IPS-11a (cell line): ENCODE results near the gene TLCD3A.
A peak's percentile ranks its signal among the peaks of the same experiment; 100 is the strongest.
"Not testable (repeated sequence)": the region's sequence is repeated elsewhere in the genome, so short reads cannot be mapped to it uniquely, and the experiment has no call there.

Source experiments
- H3K4me3 ChIP-seq: one replicate; pipeline ENCODE4 v1.5.1; 2013; ENCODE audit warnings: low read depth, low read length, control low read depth

TLCD3A gene

GRCh38 chr17:746783-747629 lies 14.6 kb downstream of the TLCD3A start:
- H3K4me3 ChIP-seq, result no peak overlapping the region

DNA sequence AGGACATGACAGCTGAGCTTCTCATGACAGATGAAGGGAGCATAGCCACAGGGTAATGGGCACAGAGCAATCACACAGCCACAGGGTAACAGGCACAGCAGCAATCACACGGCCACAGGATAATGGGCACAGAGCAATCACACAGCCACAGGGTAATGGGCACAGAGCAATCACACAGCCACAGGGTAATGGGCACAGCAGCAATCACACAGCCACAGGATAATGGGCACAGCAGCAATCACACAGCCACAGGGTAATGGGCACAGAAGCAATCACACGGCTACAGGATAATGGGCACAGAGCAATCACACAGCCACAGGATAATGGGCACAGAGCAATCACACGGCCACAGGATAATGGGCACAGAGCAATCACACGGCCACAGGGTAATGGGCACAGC lies 16.2 kb downstream of the TLCD3A start:
- H3K4me3 ChIP-seq, result not testable (repeated sequence)

GRCh38 chr17:749359-749758 lies 17.0 kb downstream of the TLCD3A start:
- H3K4me3 ChIP-seq, result not testable (repeated sequence)

DNA sequence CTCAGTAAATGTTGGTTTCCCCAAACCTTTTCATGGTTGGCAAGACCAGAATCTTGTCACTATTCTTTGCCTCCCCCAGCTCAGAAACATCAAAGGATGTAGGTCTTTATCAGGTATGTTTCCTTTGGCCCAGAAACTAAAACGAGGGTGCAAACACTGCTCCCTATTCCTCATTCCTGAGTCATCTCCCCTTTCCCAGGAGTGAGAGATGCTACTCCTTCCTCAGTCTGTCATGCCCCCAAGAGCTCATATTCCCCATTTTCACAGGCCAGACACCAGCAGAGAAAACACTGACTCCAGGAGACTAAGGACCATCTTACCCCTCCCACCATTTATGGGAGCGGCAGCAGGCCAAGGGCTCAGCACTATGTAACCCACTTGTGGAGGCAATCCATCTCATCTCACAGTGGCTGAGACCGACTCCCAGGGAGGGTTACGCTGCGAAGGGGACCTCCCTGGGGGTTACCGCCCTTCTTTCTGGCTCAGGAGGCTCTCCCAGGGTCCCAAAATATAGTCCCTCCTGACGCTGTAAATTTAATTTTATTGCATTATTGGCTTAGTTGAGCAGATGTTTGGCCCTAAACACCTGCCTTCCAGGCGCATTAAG lies 18.1 kb downstream of the TLCD3A start:
- H3K4me3 ChIP-seq, result peak overlapping the region; percentile 91

DNA sequence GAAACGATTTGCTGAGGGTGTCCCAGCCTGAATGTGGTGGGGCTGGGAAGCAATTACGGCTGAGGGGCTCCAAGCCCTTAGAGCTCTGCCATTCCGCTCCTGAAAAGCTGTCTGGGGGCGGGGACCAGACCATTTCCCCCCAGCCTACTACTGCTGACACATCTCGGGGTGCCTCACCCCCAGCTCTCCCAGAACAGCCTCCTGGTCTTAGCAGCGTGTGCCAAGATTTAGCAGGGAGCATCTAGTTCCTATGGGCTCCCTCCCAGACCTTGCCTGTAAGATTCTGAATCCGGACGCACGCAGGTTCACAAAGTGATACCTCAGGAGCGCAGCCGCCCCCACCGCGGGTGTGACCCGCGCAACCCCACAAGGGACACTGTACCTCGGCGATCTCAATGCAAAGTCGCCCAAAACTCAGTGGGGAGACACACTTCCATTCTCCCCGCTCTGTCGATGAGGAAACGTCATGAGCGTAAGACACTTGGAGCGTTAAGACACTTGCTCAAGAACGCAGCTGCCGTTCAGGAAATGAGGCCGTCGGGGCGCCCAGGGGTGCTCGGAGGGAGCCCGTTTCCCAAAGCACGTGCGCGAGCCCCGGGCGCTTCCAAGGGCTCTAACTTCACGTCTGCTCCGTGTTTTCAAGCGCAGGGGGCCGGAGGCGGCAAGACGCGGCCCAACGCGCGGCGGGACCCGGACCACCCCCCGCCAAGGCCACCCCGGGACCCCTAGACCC lies 19.0 kb downstream of the TLCD3A start:
- H3K4me3 ChIP-seq, result peak overlapping the region; percentile 91

DNA sequence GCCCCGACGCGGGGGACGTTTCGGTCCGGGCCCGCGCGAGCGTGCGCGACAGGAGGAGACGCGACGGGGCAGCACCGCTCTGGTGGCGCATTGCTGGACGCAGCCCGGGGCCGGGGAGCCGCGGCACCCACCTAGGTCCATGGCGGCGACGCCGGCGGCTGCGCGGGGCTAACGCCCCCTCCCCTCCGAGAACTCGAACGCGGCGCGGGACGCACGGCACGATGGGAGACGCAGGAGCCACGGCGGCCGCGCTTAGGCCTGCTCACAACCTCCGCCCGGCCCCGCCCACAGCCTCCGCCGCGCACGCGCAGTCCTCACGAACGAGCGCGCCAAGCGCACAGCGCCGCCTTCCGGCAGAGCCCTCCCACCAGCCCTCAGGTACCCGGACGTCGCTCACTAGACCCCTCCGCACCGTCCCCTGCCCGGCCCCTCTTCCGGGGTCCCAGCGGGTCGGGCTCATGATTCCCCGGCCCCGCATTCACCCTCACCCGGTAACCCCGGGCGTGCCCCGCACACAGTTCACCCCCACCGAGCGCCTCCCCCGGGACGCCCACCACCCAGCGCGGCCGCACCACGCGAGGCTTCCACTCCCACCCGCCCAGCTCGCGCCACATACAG lies 19.7 kb downstream of the TLCD3A start, which contains the start of gene GEMIN4:
Gene GEMIN4, minus strand, starts transcription at position 263 of the 618 bp plus-strand sequence. Its CDS starts 122 bp downstream, at position 141.
- H3K4me3 ChIP-seq, result peak within 1 kb of the TSS; percentile 91

GRCh38 chr17:752620-753219 lies 20.3 kb downstream of the TLCD3A start:
- H3K4me3 ChIP-seq, result peak overlapping the region; percentile 91

GRCh38 chr17:753418-753817 lies 21.0 kb downstream of the TLCD3A start:
- H3K4me3 ChIP-seq, result no peak overlapping the region

DNA sequence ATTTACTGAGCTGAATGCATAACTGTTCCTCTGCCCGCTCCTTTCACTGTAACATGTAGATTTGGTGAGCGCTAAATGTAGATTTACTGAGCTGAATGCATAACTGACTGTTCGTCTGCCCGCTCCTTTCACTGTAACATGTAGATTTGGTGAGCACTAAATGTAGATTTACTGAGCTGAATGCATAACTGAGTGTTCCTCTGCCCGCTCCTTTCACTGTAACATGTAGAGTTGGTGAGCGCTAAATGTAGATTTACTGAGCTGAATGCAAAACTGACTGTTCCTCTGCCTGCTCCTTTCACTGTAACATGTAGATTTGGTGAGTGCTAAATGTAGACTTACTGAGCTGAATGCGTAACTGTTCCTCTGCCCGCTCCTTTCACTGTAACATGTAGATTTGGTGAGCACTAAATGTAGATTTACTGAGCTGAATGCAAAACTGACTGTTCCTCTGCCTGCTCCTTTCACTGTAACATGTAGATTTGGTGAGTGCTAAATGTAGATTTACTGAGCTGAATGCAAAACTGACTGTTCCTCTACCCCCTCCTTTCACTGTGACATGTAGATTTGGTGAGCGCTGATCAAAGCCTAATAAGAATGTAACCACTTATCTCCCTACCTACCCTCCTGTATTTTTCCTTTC lies 23.0 kb downstream of the TLCD3A start:
- not testable (repeated sequence) for H3K4me3 ChIP-seq

DNA sequence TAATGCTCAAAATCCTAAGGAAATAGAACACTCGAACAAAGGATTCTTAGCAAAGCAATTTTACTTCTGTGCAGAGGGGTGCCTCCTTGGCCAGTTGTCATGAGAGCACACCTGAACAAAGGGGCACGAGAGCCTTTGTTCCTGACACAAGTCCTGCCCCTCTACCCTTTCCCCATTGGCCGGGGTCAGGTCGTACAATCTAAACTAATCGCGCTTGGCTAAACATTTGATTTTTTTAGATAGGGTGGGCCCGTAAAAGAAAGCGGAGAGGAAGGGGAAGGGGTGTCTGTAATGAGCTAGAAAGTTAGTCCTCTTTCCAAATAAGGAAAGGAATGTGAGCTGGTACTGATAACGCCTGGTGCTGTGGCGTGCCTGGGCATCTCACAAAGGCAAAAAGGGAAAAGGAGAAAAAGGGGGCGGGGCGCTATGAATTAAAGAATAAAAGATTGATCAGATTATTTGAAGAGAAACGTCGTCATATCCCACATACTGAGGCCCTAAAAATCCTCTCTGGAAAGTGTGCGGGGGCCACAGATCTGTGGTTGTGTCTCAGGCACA lies 23.7 kb downstream of the TLCD3A start:
- H3K4me3 ChIP-seq, result not testable (repeated sequence)

- H3K4me3 ChIP-seq, result no peak overlapping the region
Measured at GRCh38 chr17:759964-760363, 27.6 kb downstream of the TLCD3A start.

GRCh38 chr17:760371-760770 lies 28.0 kb downstream of the TLCD3A start:
- no peak overlapping the region for H3K4me3 ChIP-seq

DNA sequence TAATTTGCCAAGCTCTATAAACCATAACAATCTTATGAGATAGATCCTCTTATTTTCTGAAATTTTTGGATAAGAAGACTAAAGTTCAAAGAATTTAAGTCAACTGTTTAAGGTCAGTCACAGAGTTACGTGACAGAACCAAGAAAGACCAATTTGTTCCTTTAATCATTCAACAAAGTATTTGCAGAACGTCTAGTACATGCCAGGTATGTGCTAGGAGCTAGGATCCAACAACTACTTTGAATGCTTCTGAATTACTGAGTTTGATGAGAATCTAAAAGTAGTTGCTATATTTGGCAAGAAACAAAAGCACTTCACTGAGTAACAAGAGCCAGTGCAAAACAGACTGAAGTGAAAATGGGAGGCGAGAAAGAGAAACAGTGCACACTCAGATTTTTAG lies 34.7 kb downstream of the TLCD3A start:
- H3K4me3 ChIP-seq, result no peak overlapping the region

DNA sequence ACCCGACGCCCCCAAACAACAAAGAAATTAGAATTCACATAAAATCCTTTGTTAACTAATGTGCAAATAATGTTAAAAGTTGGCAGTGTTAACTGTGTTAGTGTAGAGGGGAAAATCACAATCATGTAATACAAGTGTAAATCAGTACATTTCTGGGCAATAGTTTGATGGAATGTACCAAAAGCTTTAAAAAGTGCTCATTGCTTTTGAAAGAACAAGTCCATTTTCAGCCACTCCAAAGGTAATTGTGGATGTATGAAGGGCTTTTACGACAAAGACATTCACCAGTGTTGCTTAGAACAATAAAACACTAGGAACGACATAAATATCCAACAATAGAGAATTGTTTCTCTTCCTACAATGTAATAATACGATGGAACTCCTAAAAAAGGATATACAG lies 40.6 kb downstream of the TLCD3A start:
- no peak overlapping the region for H3K4me3 ChIP-seq

DNA sequence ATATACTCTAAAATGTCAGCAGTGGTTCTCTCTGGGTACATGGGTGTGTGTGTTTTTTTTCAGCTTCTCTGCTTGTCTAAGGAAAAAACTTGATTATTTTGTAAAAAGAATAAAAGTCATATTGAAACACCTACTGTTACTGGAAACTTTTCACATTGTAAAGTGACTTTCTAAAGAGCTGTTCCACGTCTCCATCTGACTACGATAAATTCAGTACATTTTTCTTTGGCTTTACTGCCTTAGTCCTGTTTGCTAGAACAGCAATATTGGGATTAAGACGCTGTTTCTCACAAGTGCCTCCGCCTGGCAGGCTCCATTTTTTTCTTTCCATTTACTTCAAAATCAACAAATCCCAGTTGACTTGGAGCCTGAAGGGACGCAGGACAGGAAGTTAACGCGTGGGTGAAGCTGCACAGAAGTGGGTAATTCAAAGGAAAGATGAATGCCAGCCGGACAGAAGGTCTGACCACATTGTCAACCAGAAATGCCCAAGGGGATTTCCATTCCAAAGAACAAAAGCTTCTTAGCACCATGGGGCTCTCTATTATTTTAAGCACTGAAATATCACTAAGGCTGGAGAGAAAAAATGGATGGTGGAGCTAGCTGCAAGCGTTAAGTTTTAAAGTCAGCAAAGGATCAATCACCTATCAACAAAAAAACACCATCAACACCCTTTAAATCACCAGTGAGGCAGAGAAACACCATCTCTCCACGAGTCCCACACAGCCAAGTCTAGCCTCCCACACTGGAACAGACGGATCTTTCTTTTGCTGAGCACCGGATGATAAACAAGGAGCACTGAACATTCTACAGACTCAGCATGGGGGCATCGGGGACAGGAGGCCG lies 41.3 kb downstream of the TLCD3A start:
- no peak overlapping the region for H3K4me3 ChIP-seq

DNA sequence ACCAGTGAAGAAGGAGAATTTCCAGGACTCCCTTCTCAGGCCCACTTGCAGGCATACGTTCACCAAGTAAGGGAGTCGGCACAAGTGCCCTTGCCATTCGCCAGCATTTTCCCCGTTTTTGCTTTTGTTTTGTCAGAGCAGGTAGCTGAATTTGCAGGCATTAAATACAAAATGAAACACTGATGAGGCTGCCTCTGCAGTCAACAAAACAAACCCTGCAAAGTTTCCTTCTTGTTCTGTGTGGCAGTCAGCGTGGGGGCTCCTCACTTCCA lies 41.9 kb downstream of the TLCD3A start:
- H3K4me3 ChIP-seq, result no peak overlapping the region

DNA sequence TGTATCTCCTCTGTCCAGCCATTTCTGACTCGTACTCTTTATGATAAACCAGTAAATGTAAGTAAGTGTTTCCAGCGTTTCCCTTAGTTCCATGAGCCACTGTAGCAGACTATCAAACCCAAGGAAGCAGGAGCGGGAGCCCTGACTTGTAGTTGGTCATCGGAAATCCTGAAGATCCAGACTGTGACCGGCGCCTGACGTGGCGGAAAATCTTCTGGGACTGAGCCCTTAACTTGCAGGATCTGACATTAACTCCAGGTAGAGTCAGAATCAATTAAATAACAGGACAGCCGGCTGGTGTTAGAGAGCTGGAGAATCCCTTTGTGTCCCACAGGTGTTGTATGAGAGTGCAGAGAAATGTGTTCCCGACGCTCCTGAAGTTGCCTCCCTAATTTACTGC lies 45.7 kb downstream of the TLCD3A start:
- H3K4me3 ChIP-seq, result no peak overlapping the region

- H3K4me3 ChIP-seq, result peak within 1 kb of the TSS; percentile 77
Measured at GRCh38 chr17:781805-782731, 49.7 kb downstream of the TLCD3A start, which contains the start of the genes GLOD4 and MRM3. Gene GLOD4, minus strand, starts transcription at chr17:782280. Its CDS starts 25 bp downstream, at chr17:782255. Gene MRM3, plus strand, starts transcription at chr17:782353. Its CDS starts 26 bp downstream, at chr17:782379.
